WTC11 (cell line): ENCODE data around the gene KRTCAP2. TPM values are rescaled to one million over a fixed set of nuclear protein-coding genes. Genes with fewer than 3 reads are reported as not detected.

Source experiments
- ATAC-seq: fragments of 200-7000 bp; cut with Tn5 transposase; 2 replicates; pipeline ENCODE4 v1.10.0; 2021; ENCODE audit warnings: mild to moderate bottlenecking, moderate library complexity
- CTCF ChIA-PET: fragments of 300-600 bp; sonication (Branson Sonifier 250); formaldehyde crosslinking; loops from one replicate; lab custom pipeline; 2021; ENCODE audit warnings: antibody characterized with exemption; lab: Charles Lee
- POLR2A ChIA-PET: fragments of 350-600 bp; sonication (Branson Sonifier 250); formaldehyde crosslinking; loops from one replicate; lab custom pipeline; 2021; ENCODE audit warnings: antibody characterized with exemption; lab: Charles Lee
- DNase-seq: peaks from one replicate; pipeline ENCODE4 v3.0.0; 2021; ENCODE audit warnings: low spot score
- H3K27ac Mint-ChIP-seq: 2 replicates; pipeline ENCODE4 v1.8.0; 2021; ENCODE audit warnings: mixed read lengths
- H3K27me3 Mint-ChIP-seq: 2 replicates; pipeline ENCODE4 v1.8.0; 2021; ENCODE audit warnings: low read depth, mild to moderate bottlenecking, moderate library complexity, mixed read lengths
- H3K36me3 Mint-ChIP-seq: 2 replicates; pipeline ENCODE4 v1.8.0; 2021; ENCODE audit warnings: mixed read lengths
- H3K4me1 Mint-ChIP-seq: 2 replicates; pipeline ENCODE4 v1.8.0; 2022; ENCODE audit warnings: mixed read lengths
- H3K4me3 Mint-ChIP-seq: 2 replicates; pipeline ENCODE4 v1.8.0; 2021; ENCODE audit warnings: mild to moderate bottlenecking, moderate library complexity, mixed read lengths
- H3K9me3 Mint-ChIP-seq: 2 replicates; pipeline ENCODE4 v1.8.0; 2021; ENCODE audit warnings: mixed read lengths
- ATF3 ChIP-seq: sonication (generic); formaldehyde crosslinking; conservative IDR thresholded peaks from 2 replicates; pipeline ENCODE4 v1.8.1; 2022; ENCODE audit warnings: mild to moderate bottlenecking, missing genetic modification reagents
- CDX4 ChIP-seq: fragments of 250-450 bp; sonication (Bioruptor Pico); IDR thresholded peaks from 2 replicates; pipeline ENCODE4 v1.9.0; 2021; ENCODE audit warnings: moderate library complexity, mild to moderate bottlenecking, inconsistent platforms, borderline replicate concordance
- CTCF ChIP-seq: fragments of 200-600 bp; IDR thresholded peaks from 2 replicates; pipeline ENCODE4 v1.8.0; 2022; ENCODE audit warnings: antibody characterized with exemption
- E2F5 ChIP-seq: sonication (generic); formaldehyde crosslinking; IDR thresholded peaks from 2 replicates; pipeline ENCODE4 v1.8.1; 2022; ENCODE audit warnings: mild to moderate bottlenecking, moderate library complexity, missing genetic modification reagents
- ESRRA ChIP-seq: sonication (generic); formaldehyde crosslinking; IDR thresholded peaks from 2 replicates; pipeline ENCODE4 v1.8.1; 2022; ENCODE audit warnings: mild to moderate bottlenecking, missing genetic modification reagents, borderline replicate concordance
- GABPB1 ChIP-seq: sonication (generic); formaldehyde crosslinking; IDR thresholded peaks from 2 replicates; pipeline ENCODE4 v1.8.1; 2023; ENCODE audit warnings: mild to moderate bottlenecking, missing genetic modification reagents
- IRF1 ChIP-seq: sonication (generic); formaldehyde crosslinking; IDR thresholded peaks from 2 replicates; pipeline ENCODE4 v1.8.0; 2023; ENCODE audit warnings: missing genetic modification reagents
- NFYB ChIP-seq: sonication (generic); formaldehyde crosslinking; conservative IDR thresholded peaks from 2 replicates; pipeline ENCODE4 v1.8.0; 2022; ENCODE audit warnings: low read depth, missing genetic modification reagents
- NR1H2 ChIP-seq: sonication (generic); formaldehyde crosslinking; IDR thresholded peaks from 2 replicates; pipeline ENCODE4 v1.9.0; 2021; ENCODE audit warnings: mild to moderate bottlenecking, moderate library complexity, missing genetic modification reagents
- PRDM15 ChIP-seq: sonication (generic); formaldehyde crosslinking; IDR thresholded peaks from 2 replicates; pipeline ENCODE4 v1.8.0; 2022; ENCODE audit warnings: missing genetic modification reagents
- TP53 ChIP-seq: sonication (generic); formaldehyde crosslinking; IDR thresholded peaks from 2 replicates; pipeline ENCODE4 v1.8.1; 2023; ENCODE audit warnings: mild to moderate bottlenecking, missing genetic modification reagents
- ZBTB43 ChIP-seq: sonication (generic); formaldehyde crosslinking; IDR thresholded peaks from 2 replicates; pipeline ENCODE4 v1.8.1; 2023; ENCODE audit warnings: mild to moderate bottlenecking, missing genetic modification reagents
- ZNF263 ChIP-seq: sonication (generic); formaldehyde crosslinking; IDR thresholded peaks from 2 replicates; pipeline ENCODE4 v1.8.1; 2022; ENCODE audit warnings: low read depth, mild to moderate bottlenecking, moderate library complexity, missing genetic modification reagents
- ZNF425 ChIP-seq: fragments of 250-450 bp; sonication (Bioruptor Pico); conservative IDR thresholded peaks from 2 replicates; pipeline ENCODE4 v1.9.0; 2021; ENCODE audit warnings: mild to moderate bottlenecking
- total RNA-seq: library from RNA; stranded (reverse); gene quantifications from 3 replicates; pipeline ENCODE4 v1.2.3, GENCODE V29; 2021

KRTCAP2 gene
- total RNA-seq, 1 experiment from 2014 or later = 104 TPM

- TF ChIP-seq ATF3 (CRISPR knock-in tag) (no peak), CDX4 (no peak), E2F5 (CRISPR knock-in tag) (no peak), GABPB1 (CRISPR knock-in tag) (no peak), IRF1 (no peak), NR1H2 (no peak), PRDM15 (CRISPR knock-in tag) (no peak), ZBTB43 (no peak), ESRRA (no peak), ZNF263 (CRISPR knock-in tag) (no peak), CTCF (no peak), NFYB (CRISPR knock-in tag) (no peak), ZNF425 (CRISPR knock-in tag) (no peak), TP53 (CRISPR knock-in tag) (no peak)
- POLR2A ChIA-PET = interaction anchor here (0.5 to 1.0 kb wide), 3 partner anchors 18 to 321 kb away, joined by 3 to 11 read pairs (median 5); no protein-coding TSS in a partner anchor
- no peak overlapping the region for H3K4me3 Mint-ChIP-seq
- H3K36me3 Mint-ChIP-seq = peaks cover 22% of the 10 kb centered on the region
- no peak overlapping the region for H3K27ac Mint-ChIP-seq
- H3K4me1 Mint-ChIP-seq = peaks cover 35% of the 10 kb centered on the region
- H3K9me3 Mint-ChIP-seq = no peaks in the 10 kb centered on the region
- no peak for ATAC-seq
- no peak for DNase-seq
- CTCF ChIA-PET = interaction anchor here (0.7 to 4.5 kb wide), 3 partner anchors 33 to 42 kb away, joined by 3 to 66 read pairs (median 34); partner anchors contain the start of gene KRTCAP2
- peaks cover 2% of the 10 kb centered on the region for H3K27me3 Mint-ChIP-seq
These were observed 39.3 kb downstream of the KRTCAP2 start for GRCh38 chr1:155133799-155134281.
